H1 (cell line): ENCODE data around the gene UFM1. TPM values are rescaled to one million over a fixed set of nuclear protein-coding genes. Genes with fewer than 3 reads are reported as not detected.

Experiments
- CBX8 ChIP-seq: fragments of 300-800, 300-1000 bp; sonication (generic); IDR thresholded peaks from 2 replicates; pipeline ENCODE4 v1.7.1; 2016; ENCODE audit warnings: low read depth, low read length, borderline replicate concordance
- CHD7 ChIP-seq: fragments of 300-600 bp; sonication (generic); IDR thresholded peaks from 2 replicates; pipeline ENCODE4 v1.7.1; 2012; ENCODE audit warnings: low read length, moderate library complexity, mild to moderate bottlenecking, inconsistent platforms; ENCODE audit not compliant: insufficient replicate concordance
- EZH2 ChIP-seq: fragments of 200-600 bp; sonication (generic); IDR thresholded peaks from 2 replicates; pipeline ENCODE4 v1.7.1; 2012; ENCODE audit warnings: low read depth, mild to moderate bottlenecking, moderate library complexity, low read length, inconsistent platforms; ENCODE audit not compliant: severe bottlenecking
- HDAC6 ChIP-seq: IDR thresholded peaks from one replicate; pipeline ENCODE4 v1.7.1; 2012; ENCODE audit warnings: low read depth, mild to moderate bottlenecking, inconsistent platforms, low read length, moderate library complexity
- RFX5 ChIP-seq: IDR thresholded peaks from 2 replicates; pipeline ENCODE4 v1.6.1; 2011; ENCODE audit warnings: low read depth, low read length, improper control_type of control experiment, borderline replicate concordance
- polyA plus RNA-seq, 7 experiments: library from polyadenylated mRNA; depleted of rRNA in 3 of 7; stranded (reverse) in 5 of 7; unstranded in 2 of 7; fragments of >200 nt in 5 of 7; fragments of 200-250 nt in 2 of 7; gene quantifications; 1 replicate in 5 of 7; 2 replicates in 1 of 7; 4 replicates in 1 of 7; pipeline versions ENCODE4 v1.2.1 to v1.2.3, GENCODE V29; 2011 to 2013; ENCODE audit warnings: missing spikeins in 2 of 7, mixed read lengths in 2 of 7
- total RNA-seq: library from RNA; stranded (reverse); fragmentation: NEBNext Ultra II Directional; extraction: Animal tissue kit (Norgen Biotek cat#: 25700); gene quantifications from 2 replicates; pipeline ENCODE4 v1.2.1, GENCODE V29; 2021

UFM1 gene
- total and polyA plus RNA-seq, 2 of the 8 experiments (the other 6 are each of a cell fraction or from before 2014, with no cell fraction given) = 16.0 to 34.3 TPM

- TF ChIP-seq CHD7 (no peak), CBX8 (no peak), EZH2 (no peak), HDAC6 (no peak), RFX5 (no peak)
These were observed 60.1 kb downstream of the UFM1 start (continued) for GRCh38 chr13:38409771-38410170.
